HG03520 (cell line): ENCODE measurements around the gene IRF2BP2.
A peak's percentile ranks its signal among the peaks of the same experiment; 100 is the strongest.

Source experiments
- ATAC-seq: cut with Tn5 transposase; IDR thresholded peaks from one replicate; pipeline ENCODE4 v1.9.1; 2021; ENCODE audit warnings: mild to moderate bottlenecking, moderate library complexity; ENCODE audit not compliant: unreplicated experiment

IRF2BP2 gene

GRCh38 chr1:234614081-234614489 is 4.1 kb upstream of the IRF2BP2 start:
- ATAC-seq, result no peak

- no peak for ATAC-seq
Observed at GRCh38 chr1:234613128-234613875, 3.3 kb upstream of the IRF2BP2 start.

DNA sequence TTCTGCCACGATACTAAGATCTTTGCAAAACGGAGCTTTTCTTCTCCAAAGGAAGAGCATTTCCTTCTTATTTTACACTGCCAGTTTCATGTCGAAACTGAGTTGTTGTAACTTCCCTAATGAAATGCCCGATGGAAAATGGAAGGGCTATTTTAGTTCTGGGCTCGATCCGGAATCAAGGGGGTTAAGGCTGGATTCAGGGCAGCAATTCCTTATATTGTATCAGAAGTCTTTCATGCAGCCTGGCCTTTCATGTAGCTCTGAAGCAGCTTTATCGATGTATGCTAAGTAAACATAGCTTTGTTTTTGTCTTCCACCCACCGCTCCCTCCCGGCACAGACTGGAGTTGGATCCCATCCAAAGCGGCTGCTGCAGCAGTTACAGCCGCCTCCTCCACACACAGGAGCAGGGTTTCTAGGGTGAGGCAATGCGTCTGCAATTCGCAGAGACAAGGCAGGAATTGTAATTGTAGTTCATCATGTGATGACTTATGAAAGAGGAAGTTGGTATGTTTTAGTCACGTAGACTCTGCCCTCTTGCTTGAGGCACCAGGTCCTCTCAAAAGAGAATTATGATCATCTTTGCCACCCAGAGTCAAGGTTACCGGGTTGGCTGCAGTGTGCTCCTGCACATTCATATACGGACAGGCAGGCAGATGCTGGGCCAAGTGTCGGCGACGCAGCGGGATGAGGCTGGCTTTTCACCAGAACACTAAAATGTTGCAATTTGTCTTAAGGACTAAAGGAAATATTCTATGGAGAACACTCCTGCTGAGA is 2.6 kb upstream of the IRF2BP2 start:
- no peak for ATAC-seq

GRCh38 chr1:234611847-234612351 is 1.9 kb upstream of the IRF2BP2 start:
- ATAC-seq, result no peak

DNA sequence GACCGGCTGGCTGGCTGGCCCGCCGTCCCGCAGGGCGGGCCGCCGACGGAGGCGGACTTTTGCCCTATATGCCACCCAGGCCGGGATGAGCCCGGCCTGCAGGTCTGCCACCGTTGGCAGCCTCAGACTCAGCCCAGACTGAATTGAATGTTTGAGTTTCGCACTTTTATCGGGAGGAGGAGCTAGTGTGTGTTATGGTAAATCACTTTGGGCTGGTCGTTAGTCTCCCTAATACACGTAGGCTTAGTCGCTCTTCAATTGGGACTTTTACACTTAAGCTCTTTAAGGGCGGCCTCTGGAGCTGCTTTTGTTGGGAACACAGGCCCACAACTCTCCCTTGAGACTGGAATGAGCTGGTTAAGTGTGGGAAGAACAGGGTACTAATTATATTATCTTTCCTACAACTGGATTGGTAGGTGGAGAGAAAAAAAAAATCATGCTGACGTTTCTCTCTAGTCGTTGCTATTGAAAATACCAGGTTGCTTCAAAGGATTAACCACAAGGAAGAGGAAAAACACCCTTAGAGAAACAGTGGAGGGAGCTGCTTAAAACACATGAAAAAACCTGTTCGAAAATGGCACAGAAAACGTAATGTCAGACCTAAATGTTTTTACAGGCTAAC is 1.4 kb upstream of the IRF2BP2 start:
- peak; percentile 21 for ATAC-seq

DNA sequence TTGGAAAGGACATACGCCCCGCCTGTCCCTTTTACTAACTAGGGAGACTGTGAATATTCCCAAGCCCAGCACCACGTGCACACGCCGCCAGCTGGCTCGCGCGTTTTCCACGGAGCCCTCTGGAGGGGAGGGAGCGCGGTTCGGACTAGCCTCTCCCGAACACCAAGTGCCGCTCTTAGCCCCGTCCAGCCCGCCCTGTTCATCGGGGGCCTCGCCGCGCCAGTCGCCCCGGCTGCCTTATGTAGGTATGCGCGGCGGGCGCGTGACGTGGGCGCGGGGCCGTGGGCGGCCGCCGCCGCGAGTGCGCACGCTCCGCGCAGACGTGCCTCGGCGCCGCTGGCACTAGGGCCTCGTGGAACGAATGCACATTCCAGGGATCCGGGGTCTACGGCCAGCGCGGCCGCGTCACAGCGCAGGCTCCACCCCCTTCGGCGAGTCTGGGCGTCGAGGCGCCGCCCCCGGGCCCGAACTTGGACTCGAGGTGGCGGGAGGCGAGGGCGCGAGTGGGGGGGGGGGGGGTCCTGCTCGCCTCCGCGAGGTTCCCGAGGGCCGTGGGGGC is 767 bp upstream of the IRF2BP2 start:
- ATAC-seq, result peak; percentile 34

- no peak for ATAC-seq
Observed at GRCh38 chr1:234609691-234610042, 311 bp downstream of the IRF2BP2 start.

DNA sequence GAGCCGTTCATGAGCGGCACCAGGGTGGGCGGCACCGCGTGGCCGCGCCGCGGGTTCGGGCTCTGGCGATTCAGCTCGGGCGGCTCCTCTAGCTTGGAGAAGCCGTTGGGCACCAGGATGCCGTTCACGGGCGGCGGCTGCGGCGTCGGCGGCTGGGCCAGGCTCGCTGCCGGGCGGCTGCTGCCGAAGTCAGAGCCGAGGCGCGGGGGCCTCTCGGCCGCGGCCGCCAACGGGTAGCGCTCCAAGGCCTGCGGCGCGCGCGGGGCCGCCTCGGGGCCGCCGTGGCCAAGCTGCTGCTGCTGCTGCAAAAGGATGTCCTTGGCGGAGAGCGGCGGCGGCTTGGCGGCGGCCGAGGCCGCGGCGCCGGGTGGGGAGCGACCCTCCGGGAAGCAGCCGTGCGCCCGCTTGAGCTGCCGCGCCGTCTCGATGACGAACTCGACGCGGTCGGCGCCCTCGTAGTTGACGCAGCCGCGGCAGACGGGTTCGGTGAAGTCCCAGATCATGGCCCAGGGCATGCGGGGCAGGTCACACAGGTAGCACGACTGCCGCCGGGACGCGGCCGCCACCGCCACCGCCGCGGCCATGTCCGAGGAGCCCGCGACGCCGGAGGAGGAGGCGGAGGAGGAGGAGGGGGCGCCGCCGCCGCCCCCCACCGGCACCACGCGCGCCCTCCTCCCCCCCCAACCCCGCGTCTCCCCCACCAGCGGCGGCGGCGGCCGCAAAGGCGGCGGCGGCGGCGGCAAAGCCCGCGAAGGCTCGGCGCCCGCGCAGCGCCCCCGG is 877 bp downstream of the IRF2BP2 start:
- no peak for ATAC-seq

DNA sequence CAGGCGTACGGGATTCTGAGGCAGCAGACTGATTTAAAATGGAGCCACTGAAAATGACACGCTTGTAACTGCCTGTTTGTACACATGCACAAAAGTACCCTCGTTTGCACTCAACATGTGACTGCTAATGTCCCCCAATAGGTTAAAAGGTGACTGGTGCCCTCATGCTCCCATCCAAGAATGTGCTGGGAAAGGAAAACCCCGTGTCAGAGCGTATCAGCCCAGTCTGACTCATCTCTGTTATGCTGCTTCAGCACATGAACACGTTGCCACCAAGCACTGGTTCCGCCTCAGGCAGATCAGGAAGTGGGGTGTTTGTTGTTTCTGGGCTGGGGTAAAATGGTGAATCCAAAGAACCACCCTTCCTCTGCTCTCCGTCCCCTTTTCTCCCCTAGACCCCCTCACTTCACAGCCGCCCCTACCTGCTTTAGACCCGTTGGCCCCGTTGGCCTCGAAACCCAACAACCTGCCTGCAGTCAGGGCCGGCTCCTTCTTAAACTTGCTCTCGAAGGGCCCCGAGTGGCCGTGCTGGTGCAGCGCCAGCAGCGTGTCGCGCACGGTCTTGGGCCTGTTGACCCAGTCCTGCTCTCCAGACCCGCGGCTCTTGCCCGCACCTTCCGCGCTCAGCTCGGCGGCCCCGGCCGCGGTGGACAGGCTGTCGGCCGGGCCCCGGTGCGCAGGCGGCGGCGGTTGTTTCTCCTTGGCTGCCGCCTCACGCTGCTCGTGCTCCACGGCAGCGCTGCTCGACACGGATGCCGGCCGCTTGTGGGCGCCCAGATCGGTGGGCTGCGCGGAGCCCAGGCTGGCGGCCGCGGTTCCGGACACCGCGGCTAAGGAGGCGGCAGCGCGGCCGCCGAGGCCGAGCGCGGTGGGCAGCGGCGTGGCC is 1.7 kb downstream of the IRF2BP2 start:
- ATAC-seq, result peak; percentile 20

DNA sequence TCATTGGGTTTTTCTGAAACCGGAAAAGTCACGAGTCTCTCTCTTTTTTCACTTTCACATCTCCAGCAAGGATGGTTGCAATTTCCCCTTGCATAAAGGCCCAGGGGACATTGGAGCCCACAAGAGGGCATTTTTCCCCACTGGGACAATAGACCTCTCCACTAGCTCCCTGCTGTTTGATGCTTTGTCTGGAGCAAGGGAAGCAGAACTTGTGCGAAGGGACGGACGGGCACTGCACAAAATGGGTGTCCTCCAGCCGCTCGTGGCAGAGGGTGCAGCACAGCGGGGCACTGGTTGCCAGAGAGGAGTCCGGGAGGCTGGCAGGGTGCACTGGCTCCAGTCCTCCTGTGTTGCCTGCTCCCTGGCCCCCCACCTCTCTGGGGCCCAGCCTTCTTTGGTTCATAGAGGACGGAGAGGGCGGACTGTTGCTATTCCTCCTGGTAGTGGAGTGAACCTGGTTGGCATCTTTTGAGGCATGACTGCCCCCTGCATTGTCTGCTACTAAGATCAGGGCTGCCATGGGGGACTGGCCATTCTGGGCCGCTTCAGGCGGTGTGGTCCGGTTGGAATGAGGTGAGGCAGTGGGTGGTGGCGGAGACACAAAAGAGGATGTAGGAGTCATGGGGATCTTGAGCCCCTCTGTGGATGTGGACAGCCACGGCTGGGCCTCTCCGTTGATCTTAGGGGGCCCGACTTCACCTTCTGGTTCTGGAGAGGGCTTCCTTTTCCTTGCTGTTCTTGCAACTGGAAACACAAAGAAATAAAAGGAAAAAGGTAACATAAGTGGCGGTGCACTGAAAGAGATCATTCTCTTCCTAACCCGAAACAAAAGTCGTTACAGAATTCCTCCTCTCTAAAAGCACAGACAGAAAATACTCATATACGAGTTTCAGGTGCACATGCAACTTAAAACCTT is 2.6 kb downstream of the IRF2BP2 start:
- no peak for ATAC-seq

- no peak for ATAC-seq
Observed at GRCh38 chr1:234606784-234607108, 3.2 kb downstream of the IRF2BP2 start.

DNA sequence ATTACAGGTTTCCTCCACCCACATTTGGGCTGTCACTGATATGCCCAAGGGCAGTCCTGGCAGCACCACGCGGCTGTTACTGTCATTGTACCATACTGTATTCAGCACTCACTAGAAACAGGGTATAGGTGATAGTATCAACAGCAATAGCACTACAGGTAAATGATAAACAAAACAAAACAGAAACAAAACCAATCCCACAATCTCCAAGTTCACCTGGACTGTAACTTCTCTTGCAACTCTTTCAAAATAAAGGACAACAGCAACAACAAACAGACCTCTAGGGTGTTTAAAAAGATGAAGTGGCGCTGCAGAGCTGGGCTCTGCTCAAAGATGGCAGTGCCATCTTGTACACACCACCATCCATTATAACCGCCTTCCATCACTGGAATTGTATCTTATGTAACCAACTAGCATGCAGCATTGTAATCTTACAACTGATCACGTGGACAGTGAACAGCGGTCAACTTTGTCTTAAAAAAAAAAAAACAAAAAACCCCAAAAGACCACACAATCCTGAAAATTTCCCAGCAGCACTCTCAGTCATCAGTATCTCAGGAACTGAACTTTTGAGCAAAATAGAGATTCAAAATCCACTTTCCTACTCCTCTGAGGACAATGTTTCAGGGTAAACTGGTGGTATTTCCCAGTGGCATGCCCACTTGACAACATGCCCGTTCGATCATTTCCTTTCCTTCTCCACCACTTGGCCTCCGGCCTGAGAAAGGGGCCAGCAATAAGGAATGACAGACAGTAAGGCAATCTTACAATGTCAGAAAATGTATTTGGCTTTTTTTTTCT is 3.8 kb downstream of the IRF2BP2 start:
- no peak for ATAC-seq

DNA sequence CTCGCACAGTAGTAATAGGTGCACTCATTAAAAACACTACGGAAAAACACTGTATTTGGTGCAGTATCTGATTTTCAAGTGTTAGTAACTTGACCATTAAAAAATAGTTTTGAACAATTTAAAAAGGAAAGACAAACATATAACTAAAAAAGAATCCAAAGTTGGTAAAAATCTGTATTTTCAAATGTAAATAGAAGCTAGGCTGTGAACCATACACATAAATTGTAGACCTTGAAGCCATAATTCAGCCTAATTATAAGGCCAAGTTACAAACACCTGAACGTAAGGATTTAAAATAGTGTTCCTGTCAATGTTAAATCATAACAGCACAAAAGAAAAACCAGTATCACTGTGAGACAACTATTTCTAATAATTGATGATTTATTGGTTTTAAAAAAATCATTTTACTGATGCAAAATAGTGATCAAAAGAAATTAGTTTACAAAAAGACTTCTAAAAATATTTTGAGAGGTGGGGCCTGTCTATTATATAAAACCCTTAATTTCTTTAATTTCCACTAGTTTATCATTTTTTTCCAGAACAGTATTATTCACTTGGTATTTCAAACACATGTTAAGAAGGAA is 4.5 kb downstream of the IRF2BP2 start:
- ATAC-seq, result no peak

DNA sequence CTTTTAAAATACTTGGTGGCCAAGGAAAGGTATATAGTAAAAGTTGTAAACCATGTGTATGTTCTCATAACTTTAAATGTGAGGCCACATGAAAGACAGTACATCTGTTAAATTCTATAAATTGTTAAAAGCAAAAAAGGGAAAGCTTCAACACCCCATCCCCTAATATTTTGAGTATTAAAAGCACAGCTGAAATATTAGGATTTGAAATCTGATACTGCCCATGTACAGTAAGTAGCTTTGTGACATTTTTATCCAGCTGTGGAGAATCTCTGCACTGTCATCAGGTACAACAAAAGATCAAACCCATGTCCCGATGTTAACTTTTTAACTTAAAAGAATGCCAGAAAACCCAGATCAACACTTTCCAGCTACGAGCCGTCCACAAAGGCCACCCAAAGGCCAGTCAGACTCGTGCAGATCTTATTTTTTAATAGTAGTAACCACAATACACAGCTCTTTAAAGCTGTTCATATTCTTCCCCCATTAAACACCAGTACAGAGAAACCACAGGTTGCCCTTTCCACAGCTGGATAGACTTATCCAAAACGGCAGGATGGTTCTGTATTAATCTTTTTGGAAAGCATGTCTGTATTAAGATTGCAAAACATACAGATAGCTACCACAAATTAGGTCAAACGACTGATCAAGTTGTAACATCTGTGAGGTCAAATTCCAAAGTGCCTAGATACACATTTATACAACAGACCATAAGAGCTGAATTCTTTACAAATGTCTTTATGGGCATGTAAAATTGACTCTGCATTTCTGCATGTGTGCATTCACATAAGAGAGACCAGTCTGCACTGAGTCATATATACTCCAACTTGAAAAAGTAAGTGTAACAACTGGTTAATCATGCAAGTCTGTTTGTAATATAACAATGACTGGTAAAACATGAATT is 5.2 kb downstream of the IRF2BP2 start:
- no peak for ATAC-seq

- ATAC-seq, result no peak
Observed at GRCh38 chr1:234603221-234604204, 6.5 kb downstream of the IRF2BP2 start.
